Activated CD4-positive, alpha-beta T cell treated with anti-CD3 and anti-CD28 coated beads, Interleukin-10, Interleukin-2, amounts not matched to agents 100 ng/mL and 50 ng/mL, durations not matched to agents 16 hours and 8 hours (primary cell): ENCODE results near the gene CD46.
"Not testable (repeated sequence)": the region's sequence is repeated elsewhere in the genome, so short reads cannot be mapped to it uniquely, and the experiment has no call there.

Source experiments
- DNase-seq: peaks from one replicate; pipeline ENCODE4 v3.0.0-alpha.2; 2020

The CD46 gene

GRCh38 chr1:207751790-207752455 lies at the start of gene CD46:
CD46 (plus strand) TSS chr1:207752054; CDS start chr1:207752213, 159 bp downstream.
- DNase-seq = peak; percentile 97

- DNase-seq = no peak
Measured at GRCh38 chr1:207702317-207702716, 49.5 kb upstream of the CD46 start.

GRCh38 chr1:207703712-207704111 lies 48.1 kb upstream of the CD46 start:
- no peak for DNase-seq

GRCh38 chr1:207708004-207708403 lies 43.9 kb upstream of the CD46 start:
- not testable (repeated sequence) for DNase-seq

- DNase-seq = no peak
Measured at GRCh38 chr1:207711285-207711684, 40.6 kb upstream of the CD46 start.

GRCh38 chr1:207712701-207713100 lies 39.2 kb upstream of the CD46 start:
- DNase-seq = not testable (repeated sequence)

- no peak for DNase-seq
Measured at GRCh38 chr1:207713529-207713928, 38.3 kb upstream of the CD46 start.

GRCh38 chr1:207719234-207719633 lies 32.6 kb upstream of the CD46 start:
- DNase-seq = no peak

- DNase-seq = not testable (repeated sequence)
Measured at GRCh38 chr1:207728200-207728858, 23.5 kb upstream of the CD46 start.

- not testable (repeated sequence) for DNase-seq
Measured at GRCh38 chr1:207737503-207738157, 14.2 kb upstream of the CD46 start.

- DNase-seq = not testable (repeated sequence)
Measured at GRCh38 chr1:207738158-207738659, 13.6 kb upstream of the CD46 start.

- no peak for DNase-seq
Measured at GRCh38 chr1:207740207-207740606, 11.6 kb upstream of the CD46 start.

GRCh38 chr1:207742850-207743555 lies 8.9 kb upstream of the CD46 start:
- no peak for DNase-seq

GRCh38 chr1:207744000-207744534 lies 7.8 kb upstream of the CD46 start:
- DNase-seq = no peak

- no peak for DNase-seq
Measured at GRCh38 chr1:207745285-207745684, 6.6 kb upstream of the CD46 start.

- DNase-seq = no peak
Measured at GRCh38 chr1:207745839-207746767, 5.8 kb upstream of the CD46 start.

GRCh38 chr1:207747627-207748492 lies 4.0 kb upstream of the CD46 start:
- no peak for DNase-seq

GRCh38 chr1:207748737-207749528 lies 2.9 kb upstream of the CD46 start:
- no peak for DNase-seq

- no peak for DNase-seq
Measured at GRCh38 chr1:207750631-207751305, 1.1 kb upstream of the CD46 start.
